ENCODE data around the gene FAT1.
A peak's percentile ranks its signal among the peaks of the same experiment; 100 is the strongest.
"Not testable (repeated sequence)": the region's sequence is repeated elsewhere in the genome, so short reads cannot be mapped to it uniquely, and the experiment has no call there.

The FAT1 gene

DNA sequence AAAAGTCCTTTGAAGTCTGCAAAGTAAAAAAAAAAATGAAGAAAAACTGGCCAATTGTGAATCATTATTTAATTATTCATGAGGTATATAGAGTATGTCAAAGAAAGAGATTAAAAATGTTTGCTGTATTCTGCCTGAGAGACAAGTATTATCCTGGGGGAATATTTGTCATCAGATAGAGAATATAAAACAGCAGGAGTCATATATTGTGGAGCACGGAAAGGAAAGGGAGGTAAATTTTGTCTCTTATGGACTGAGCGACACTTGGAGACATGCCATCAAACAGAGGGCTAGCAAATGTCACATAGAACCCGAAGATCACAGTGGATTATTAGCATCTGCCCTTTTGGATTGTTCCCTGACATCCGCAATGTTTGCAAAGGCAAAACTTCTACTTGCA is 39.2 kb upstream of the FAT1 start:
- H3K4me3 ChIP-seq, result no peak overlapping the region
- H3K36me3 ChIP-seq, result no peaks in the 10 kb centered on the region
- no peak overlapping the region for H3K4me2 ChIP-seq
- H4K20me1 ChIP-seq, result no peaks in the 10 kb centered on the region
- no peak for TF ChIP-seq Cebpa-rat (IDR thresholded peaks at IDR 0.05)
- H3K9ac ChIP-seq, result no peak overlapping the region
- peaks cover 3 to 50% (median 14%) of the 10 kb centered on the region in 10 experiments; a peak in 18 of 20 replicates for H3K4me1 ChIP-seq
- no peaks in the 10 kb centered on the region for H3K27me3 ChIP-seq
- H3K9me3 ChIP-seq (replicated peaks in 1 of 11), result peaks cover 14 to 44% (median 26%) of the 10 kb centered on the region in 11 experiments; a peak in 20 of 22 replicates
- no peak overlapping the region for H3K27ac ChIP-seq

DNA sequence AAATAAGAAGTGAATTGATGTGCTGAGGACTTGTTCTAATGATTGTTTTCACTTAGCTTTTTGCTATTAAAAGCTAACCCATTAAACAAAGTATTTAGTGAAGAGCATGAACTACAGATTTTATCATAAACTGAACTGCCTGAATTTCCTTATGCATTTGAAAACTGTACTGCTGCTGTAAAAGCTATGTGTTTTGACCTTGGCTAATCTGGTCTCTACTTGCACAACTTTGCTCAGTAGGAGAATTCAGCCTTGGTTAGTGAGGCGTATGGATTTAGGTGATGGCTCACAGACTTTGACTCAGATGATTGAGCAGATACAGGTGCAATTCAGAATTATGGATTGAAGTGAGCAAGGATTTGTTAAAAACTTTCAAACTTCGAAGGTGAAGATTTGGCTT is 38.7 kb upstream of the FAT1 start:
- Histone ChIP-seq H3K4me2 (peak overlapping the region in 4 of 11 experiments; percentile 10 to 31 (median 26); a peak in 4 of 22 replicates), H3K9ac (no peak overlapping the region), H3K9me3 (replicated peaks in 1 of 11) (peaks cover 9 to 39% (median 23%) of the 10 kb centered on the region in 11 experiments; a peak in 20 of 22 replicates), H3K36me3 (no peaks in the 10 kb centered on the region), H4K20me1 (no peaks in the 10 kb centered on the region), H3K27me3 (no peaks in the 10 kb centered on the region), H3K4me1 (peaks cover 8 to 55% (median 19%) of the 10 kb centered on the region in 10 experiments; a peak in 18 of 20 replicates), H3K4me3 (no peak overlapping the region), H3K27ac (no peak overlapping the region)
- TF ChIP-seq Cebpa-rat (IDR thresholded peaks at IDR 0.05), result no peak

DNA sequence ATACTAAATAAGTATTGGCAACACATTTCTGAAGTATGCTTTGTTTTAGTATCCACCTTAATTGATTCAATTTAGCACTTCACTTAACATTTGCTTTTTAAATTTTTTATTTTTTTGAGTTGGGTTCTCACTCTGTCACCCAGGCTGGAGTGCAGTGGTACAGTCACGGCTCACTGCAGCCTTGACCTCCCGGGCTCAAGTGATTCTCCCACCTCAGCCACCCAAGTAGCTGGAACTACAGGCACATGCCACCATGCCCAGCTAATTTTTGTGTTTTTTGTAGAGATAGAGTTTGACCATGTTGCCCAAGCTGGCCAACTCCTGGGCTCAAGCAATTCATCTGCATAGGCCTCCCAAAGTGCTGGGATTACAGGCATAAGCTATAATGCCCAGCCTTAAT is 38.3 kb upstream of the FAT1 start:
- H3K4me3 ChIP-seq, H3K27me3 ChIP-seq, H3K9ac ChIP-seq, H3K36me3 ChIP-seq, H3K27ac ChIP-seq, H4K20me1 ChIP-seq: not testable (repeated sequence)
- peaks cover 8 to 35% (median 22%) of the 10 kb centered on the region in 11 experiments; a peak in 20 of 22 replicates for H3K9me3 ChIP-seq (replicated peaks in 1 of 11)
- peaks cover 8 to 56% (median 20%) of the 10 kb centered on the region in 10 experiments; a peak in 18 of 20 replicates for H3K4me1 ChIP-seq
- peak overlapping the region in 4 of 11 experiments; percentile 10 to 31 (median 26); a peak in 4 of 22 replicates for H3K4me2 ChIP-seq

DNA sequence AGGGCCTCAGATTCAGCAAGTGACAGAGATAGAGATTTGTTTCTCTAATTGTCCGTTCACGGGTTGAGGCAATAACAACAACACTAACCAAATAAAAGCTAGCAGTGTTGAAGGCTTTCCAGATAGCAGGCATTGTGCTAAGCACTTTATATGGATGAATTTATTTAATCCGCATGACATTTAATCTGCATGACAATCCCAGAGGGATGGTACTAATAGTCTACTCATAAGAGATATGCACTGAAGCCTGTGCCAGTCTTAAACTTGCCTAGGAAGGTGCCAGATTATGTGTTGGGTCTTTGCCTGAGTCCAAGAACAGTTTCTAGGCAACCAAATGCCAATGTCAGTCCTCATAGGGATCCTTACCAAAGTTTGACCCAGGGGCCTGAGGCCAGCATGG is 37.7 kb upstream of the FAT1 start:
- H3K4me2 ChIP-seq, result peak overlapping the region in 2 of 11 experiments; percentile 2 to 8; a peak in 2 of 22 replicates
- no peaks in the 10 kb centered on the region for H3K27me3 ChIP-seq
- no peak overlapping the region for H3K4me3 ChIP-seq
- H3K9ac ChIP-seq, result no peak overlapping the region
- peaks cover 8 to 58% (median 21%) of the 10 kb centered on the region in 10 experiments; a peak in 18 of 20 replicates for H3K4me1 ChIP-seq
- TF ChIP-seq Cebpa-rat (IDR thresholded peaks at IDR 0.05), result no peak
- H3K27ac ChIP-seq, result no peak overlapping the region
- no peaks in the 10 kb centered on the region for H3K36me3 ChIP-seq
- no peaks in the 10 kb centered on the region for H4K20me1 ChIP-seq
- H3K9me3 ChIP-seq (replicated peaks in 1 of 11), result peaks cover 8 to 38% (median 26%) of the 10 kb centered on the region in 11 experiments; a peak in 21 of 22 replicates

DNA sequence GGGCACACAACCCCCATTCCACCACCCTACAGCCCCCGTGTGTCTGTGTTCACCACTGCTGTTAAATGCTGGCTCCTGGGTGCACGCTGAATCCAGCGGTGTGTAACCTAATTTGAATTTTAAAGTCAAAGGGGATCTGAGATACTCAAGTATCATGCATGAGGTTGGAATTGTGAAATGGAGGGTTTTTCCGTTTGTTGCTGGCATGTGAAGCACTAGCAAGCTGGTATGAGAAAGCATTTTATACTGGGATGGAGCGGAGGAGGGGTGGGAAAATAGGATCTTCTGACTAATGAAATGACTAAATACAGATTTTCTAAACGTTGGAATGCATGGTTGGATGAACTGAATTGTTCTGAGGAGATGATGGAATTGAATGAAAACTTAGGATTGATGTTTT is 36.9 kb upstream of the FAT1 start:
- H3K36me3 ChIP-seq, result no peaks in the 10 kb centered on the region
- H3K9ac ChIP-seq, result no peak overlapping the region
- H3K27ac ChIP-seq, result no peak overlapping the region
- H3K4me1 ChIP-seq, result peaks cover 14 to 63% (median 29%) of the 10 kb centered on the region in 10 experiments
- H4K20me1 ChIP-seq, result no peaks in the 10 kb centered on the region
- peaks cover 8 to 36% (median 27%) of the 10 kb centered on the region in 11 experiments; a peak in 21 of 22 replicates for H3K9me3 ChIP-seq (replicated peaks in 1 of 11)
- no peak for TF ChIP-seq Cebpa-rat (IDR thresholded peaks at IDR 0.05)
- H3K27me3 ChIP-seq, result no peaks in the 10 kb centered on the region
- H3K4me3 ChIP-seq, result no peak overlapping the region
- no peak overlapping the region for H3K4me2 ChIP-seq

DNA sequence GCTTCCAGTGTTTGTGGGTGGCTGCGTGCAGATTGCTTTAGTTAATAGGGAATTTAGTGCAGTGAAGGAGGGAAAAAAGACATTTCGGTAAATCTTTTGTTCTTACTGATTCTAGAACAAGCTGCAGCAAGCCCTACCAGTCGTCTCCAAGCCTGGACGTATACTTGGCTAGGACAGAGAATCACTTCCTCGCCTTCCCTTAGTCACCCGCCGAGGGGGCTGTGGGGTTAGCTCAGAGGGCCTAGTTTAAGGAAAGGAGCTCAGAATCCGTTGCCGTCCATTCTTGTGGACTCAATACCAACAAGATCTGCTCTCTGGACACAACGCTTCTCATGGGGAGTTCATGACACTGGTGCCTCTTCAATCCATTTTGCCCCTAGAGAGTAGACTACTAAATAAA is 36.3 kb upstream of the FAT1 start:
- Histone ChIP-seq H3K36me3 (no peaks in the 10 kb centered on the region), H3K9ac (no peak overlapping the region), H4K20me1 (no peaks in the 10 kb centered on the region), H3K4me2 (no peak overlapping the region), H3K27me3 (no peaks in the 10 kb centered on the region), H3K4me3 (no peak overlapping the region), H3K4me1 (peaks cover 20 to 65% (median 34%) of the 10 kb centered on the region in 10 experiments), H3K27ac (no peak overlapping the region), H3K9me3 (replicated peaks in 1 of 11) (peaks cover 8 to 36% (median 27%) of the 10 kb centered on the region in 11 experiments; a peak in 21 of 22 replicates)
- TF ChIP-seq Cebpa-rat (IDR thresholded peaks at IDR 0.05), result no peak

DNA sequence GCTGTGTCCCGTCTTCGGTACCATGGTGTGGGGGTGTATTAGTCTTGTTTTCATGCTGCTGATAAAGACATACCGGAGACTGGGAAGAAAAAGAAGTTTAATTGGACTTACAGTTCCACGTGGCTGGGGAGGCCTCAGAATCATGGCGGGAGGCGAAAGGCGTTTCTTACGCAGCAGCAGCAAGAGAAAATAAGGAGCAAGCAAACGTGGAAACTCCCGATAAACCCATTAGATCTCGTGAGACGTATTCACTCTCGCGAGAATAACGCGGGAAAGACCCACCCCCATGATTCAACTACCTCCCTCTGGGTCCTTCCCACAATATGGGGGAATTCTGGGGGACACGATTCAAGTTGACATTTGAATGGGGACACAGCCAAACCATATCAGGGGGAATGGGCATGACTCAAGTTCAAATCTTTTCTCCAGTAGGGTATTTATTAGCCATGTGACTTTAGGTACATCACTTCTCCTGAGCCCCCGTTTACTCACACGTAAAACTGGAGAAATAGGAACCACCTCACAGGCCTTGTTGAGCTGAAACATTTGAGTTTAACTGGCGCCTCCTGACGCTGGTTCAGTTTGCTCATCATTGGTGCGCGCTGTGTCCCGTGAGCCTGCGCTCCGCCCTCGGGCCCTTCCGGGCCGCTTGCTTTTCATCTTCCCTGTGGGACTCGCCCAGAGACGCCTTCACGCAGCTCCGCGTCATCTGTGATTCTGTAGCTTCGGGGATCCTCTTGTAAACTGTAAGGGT is 35.5 kb upstream of the FAT1 start:
- Histone ChIP-seq H3K9ac (no peak overlapping the region), H3K4me3 (no peak overlapping the region), H3K9me3 (replicated peaks in 1 of 11) (peaks cover 8 to 36% (median 27%) of the 10 kb centered on the region in 11 experiments; a peak in 21 of 22 replicates), H3K27me3 (no peaks in the 10 kb centered on the region), H3K4me2 (peak overlapping the region in 3 of 11 experiments; percentile 59 to 78 (median 76); a peak in 3 of 22 replicates), H4K20me1 (no peaks in the 10 kb centered on the region), H3K27ac (no peak overlapping the region), H3K4me1 (peaks cover 22 to 73% (median 43%) of the 10 kb centered on the region in 10 experiments), H3K36me3 (no peaks in the 10 kb centered on the region)
- no peak for TF ChIP-seq Cebpa-rat (IDR thresholded peaks at IDR 0.05)

DNA sequence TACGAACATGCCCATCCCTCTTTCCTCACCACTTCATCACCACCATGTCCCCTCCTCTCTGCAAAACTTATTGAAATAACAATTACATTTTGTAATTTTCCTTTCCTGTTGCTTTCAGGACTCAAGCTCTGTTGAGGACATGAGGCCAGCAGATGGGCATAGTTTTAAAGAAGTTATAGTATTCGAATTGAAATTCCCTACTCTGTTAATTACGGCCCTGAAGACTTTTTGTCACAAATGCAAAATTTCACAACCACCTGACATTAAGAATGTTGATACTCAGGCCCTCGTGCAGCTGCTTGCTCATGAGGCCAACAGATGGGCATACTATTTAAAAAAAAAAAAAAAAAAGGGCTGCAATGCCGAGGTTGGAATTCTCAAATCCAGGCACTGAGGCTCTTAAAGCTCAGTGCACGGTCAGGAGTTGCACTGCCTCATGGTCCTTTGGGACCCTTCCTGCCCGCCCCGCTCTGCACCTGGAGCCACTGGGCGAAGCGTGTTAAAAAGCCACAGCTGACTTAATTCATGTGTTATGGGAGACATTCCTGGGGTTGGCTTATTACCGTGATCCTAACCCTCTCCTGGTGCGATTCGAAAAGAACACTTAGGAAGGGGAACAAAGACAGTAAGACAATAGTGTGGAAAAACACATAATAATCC is 34.2 kb upstream of the FAT1 start:
- Histone ChIP-seq H3K27me3 (no peaks in the 10 kb centered on the region), H3K9me3 (replicated peaks in 1 of 11) (peaks cover 8 to 36% (median 27%) of the 10 kb centered on the region in 11 experiments; a peak in 21 of 22 replicates), H3K4me1 (peaks cover 22 to 86% (median 47%) of the 10 kb centered on the region in 10 experiments)

DNA sequence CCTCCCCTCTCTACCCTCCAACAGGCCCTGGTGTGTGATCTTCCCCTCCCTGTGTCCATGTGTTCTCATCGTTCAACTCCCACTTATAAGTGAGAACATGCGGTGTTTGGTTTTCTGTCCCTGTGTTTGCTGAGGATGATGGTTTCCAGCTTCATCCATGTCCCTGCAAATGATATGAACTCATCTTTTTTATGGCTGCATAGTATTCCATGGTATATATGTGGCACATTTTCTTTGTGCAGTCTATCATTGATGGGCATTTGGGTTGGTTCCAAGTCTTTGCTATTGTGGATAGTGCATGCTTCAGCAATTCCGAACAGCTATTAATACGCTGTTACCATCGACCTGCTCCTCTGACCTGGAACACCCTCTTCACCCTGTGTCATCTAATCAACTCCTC is 32.9 kb upstream of the FAT1 start:
- Histone ChIP-seq H3K4me1 (peaks cover 22 to 82% (median 43%) of the 10 kb centered on the region in 10 experiments), H3K27ac (peak overlapping the region in 1 of 11 experiments; percentile 16; a peak in 2 of 22 replicates), H3K4me2 (peak overlapping the region in 4 of 11 experiments; percentile 70 to 89 (median 76); a peak in 8 of 22 replicates), H3K9me3 (replicated peaks in 1 of 11) (peaks cover 8 to 41% (median 31%) of the 10 kb centered on the region in 11 experiments)
- not testable (repeated sequence) for H4K20me1 ChIP-seq, H3K27me3 ChIP-seq, H3K9ac ChIP-seq, H3K4me3 ChIP-seq, H3K36me3 ChIP-seq

More for the DNA sequence above, 34.2 kb upstream of the FAT1 start:
- H3K36me3 ChIP-seq, result no peaks in the 10 kb centered on the region
- peak overlapping the region; percentile 7 to 78 (median 58); a peak in 19 of 22 replicates for H3K4me2 ChIP-seq
- 0 out of 20 replicates have a peak overlapping the region, but pooled peaks of 1 of the 10 experiments have one; percentile 4 for H3K4me3 ChIP-seq
- H3K27ac ChIP-seq, result peak overlapping the region in 3 of 11 experiments; percentile 5 to 32 (median 6); a peak in 3 of 22 replicates
- H3K9ac ChIP-seq, result no peak overlapping the region
- no peak for TF ChIP-seq Cebpa-rat (IDR thresholded peaks at IDR 0.05)
- H4K20me1 ChIP-seq, result no peaks in the 10 kb centered on the region

All from BLaER1 treated with 17β-estradiol and CSF1 and Interleukin-3, amounts not matched to agents 10 nM and 100 nM (cell line).